Liver (tissue), 3 donors: ENCODE data around the gene ARID3A.

Source experiments
- FOXA1 ChIP-seq: IDR thresholded peaks from 2 replicates; pipeline ENCODE4 v1.6.1; 2016; ENCODE audit warnings: antibody characterized with exemption
- HNF4G ChIP-seq: IDR thresholded peaks from 2 replicates; pipeline ENCODE4 v1.6.1; 2016; ENCODE audit warnings: antibody characterized with exemption
- MAX ChIP-seq: IDR thresholded peaks from 2 replicates; pipeline ENCODE4 v1.6.1; 2016; ENCODE audit warnings: antibody characterized with exemption
- NR2F2 ChIP-seq: IDR thresholded peaks from 2 replicates; pipeline ENCODE4 v1.6.1; 2016; ENCODE audit warnings: antibody characterized with exemption
- RAD21 ChIP-seq, 2 donors: IDR thresholded peaks; 2 replicates each; pipeline ENCODE4 v1.6.1; 2016; ENCODE audit warnings: antibody characterized with exemption in 2 of 2, mild to moderate bottlenecking in 2 of 2
- REST ChIP-seq: IDR thresholded peaks from 2 replicates; pipeline ENCODE4 v1.6.1; 2016; ENCODE audit warnings: antibody characterized with exemption, mild to moderate bottlenecking
- RXRA ChIP-seq, 2 donors: IDR thresholded peaks; 2 replicates each; pipeline ENCODE4 v1.6.1; 2017 to 2018; ENCODE audit warnings: antibody characterized with exemption in 2 of 2, mild to moderate bottlenecking in 1 of 2
- YY1 ChIP-seq: IDR thresholded peaks from 2 replicates; pipeline ENCODE4 v1.6.1; 2016; ENCODE audit warnings: antibody characterized with exemption, mild to moderate bottlenecking
- TF ChIP-seq, protein P1 (sequence below): fragments of 150-350 bp; IDR thresholded peaks from 2 replicates; pipeline ENCODE4 v1.5.1; 2017; ENCODE audit warnings: improper control_type of control experiment, low read depth, low read length; ENCODE audit not compliant: missing input control
- donor health status: healthy.
- donor health status: healthy.

- TF ChIP-seq, protein P1, sequence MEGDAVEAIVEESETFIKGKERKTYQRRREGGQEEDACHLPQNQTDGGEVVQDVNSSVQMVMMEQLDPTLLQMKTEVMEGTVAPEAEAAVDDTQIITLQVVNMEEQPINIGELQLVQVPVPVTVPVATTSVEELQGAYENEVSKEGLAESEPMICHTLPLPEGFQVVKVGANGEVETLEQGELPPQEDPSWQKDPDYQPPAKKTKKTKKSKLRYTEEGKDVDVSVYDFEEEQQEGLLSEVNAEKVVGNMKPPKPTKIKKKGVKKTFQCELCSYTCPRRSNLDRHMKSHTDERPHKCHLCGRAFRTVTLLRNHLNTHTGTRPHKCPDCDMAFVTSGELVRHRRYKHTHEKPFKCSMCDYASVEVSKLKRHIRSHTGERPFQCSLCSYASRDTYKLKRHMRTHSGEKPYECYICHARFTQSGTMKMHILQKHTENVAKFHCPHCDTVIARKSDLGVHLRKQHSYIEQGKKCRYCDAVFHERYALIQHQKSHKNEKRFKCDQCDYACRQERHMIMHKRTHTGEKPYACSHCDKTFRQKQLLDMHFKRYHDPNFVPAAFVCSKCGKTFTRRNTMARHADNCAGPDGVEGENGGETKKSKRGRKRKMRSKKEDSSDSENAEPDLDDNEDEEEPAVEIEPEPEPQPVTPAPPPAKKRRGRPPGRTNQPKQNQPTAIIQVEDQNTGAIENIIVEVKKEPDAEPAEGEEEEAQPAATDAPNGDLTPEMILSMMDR, result peak; percentile 3
- TF ChIP-seq RXRA (IDR thresholded peaks at IDR 0.05) (no peak), HNF4G (no peak), MAX (no peak), NR2F2 (no peak), RAD21 (IDR thresholded peaks at IDR 0.05) (no peak), FOXA1 (no peak), YY1 (no peak), REST (no peak)
Observed at GRCh38 chr19:913080-913748, 12.6 kb upstream of the ARID3A start, which contains the start of gene R3HDM4.
